K562 (cell line): ENCODE results near the gene APC2. TPM values are rescaled to one million over a fixed set of nuclear protein-coding genes. Genes with fewer than 3 reads are reported as not detected.

ENCODE experiments used
- CHCHD3 ChIP-seq: fragments of 250-450 bp; sonication (Bioruptor Pico); IDR thresholded peaks from 2 replicates; pipeline ENCODE4 v2.1.2; 2022; ENCODE audit warnings: mild to moderate bottlenecking
- DLX4 ChIP-seq: fragments of 250-450 bp; sonication (Bioruptor Pico); IDR thresholded peaks from 2 replicates; pipeline ENCODE4 v1.6.1; 2021; ENCODE audit warnings: mild to moderate bottlenecking
- DNMT1 ChIP-seq: fragments of 450-650 bp; IDR thresholded peaks from 2 replicates; pipeline ENCODE4 v1.6.1; 2016; ENCODE audit warnings: antibody characterized with exemption, mild to moderate bottlenecking
- E2F5 ChIP-seq: sonication (generic); formaldehyde crosslinking; IDR thresholded peaks from 2 replicates; pipeline ENCODE4 v1.8.0; 2022; ENCODE audit warnings: mild to moderate bottlenecking, missing genetic modification reagents
- ETV1 ChIP-seq: fragments of 450-650 bp; conservative IDR thresholded peaks from 2 replicates; pipeline ENCODE4 v1.6.1; 2016; ENCODE audit warnings: missing genetic modification characterization, control low read depth, low read depth, missing compliant biosample characterization
- FOXJ2 ChIP-seq: fragments of 200-800 bp; sonication (Bioruptor generic); IDR thresholded peaks from 2 replicates; pipeline ENCODE4 v1.6.1; 2016; ENCODE audit warnings: missing genetic modification characterization, missing compliant biosample characterization
- HEY1 ChIP-seq: fragments of 250-450 bp; sonication (Bioruptor Pico); IDR thresholded peaks from 2 replicates; pipeline ENCODE4 v1.5.0; 2020; ENCODE audit warnings: mild to moderate bottlenecking, moderate library complexity, borderline replicate concordance
- LCOR ChIP-seq: sonication (generic); formaldehyde crosslinking; IDR thresholded peaks from 2 replicates; pipeline ENCODE4 v1.8.0; 2022; ENCODE audit warnings: mild to moderate bottlenecking, missing genetic modification reagents
- PHF8 ChIP-seq: fragments of 200-600 bp; sonication (generic); IDR thresholded peaks from 2 replicates; pipeline ENCODE4 v1.6.1; 2012; ENCODE audit warnings: mixed run types, mild to moderate bottlenecking, inconsistent platforms, low read length, moderate library complexity, borderline replicate concordance
- POLR2H ChIP-seq: IDR thresholded peaks from 2 replicates; pipeline ENCODE4 v1.6.1; 2016; ENCODE audit warnings: missing genetic modification characterization, low read depth, mild to moderate bottlenecking, control low read depth, missing compliant biosample characterization, moderate library complexity
- RREB1 ChIP-seq: fragments of 250-450 bp; sonication (Bioruptor Pico); IDR thresholded peaks from 2 replicates; pipeline ENCODE4 v1.4.0; 2020
- SMARCC2 ChIP-seq: fragments of 450-650 bp; IDR thresholded peaks from 2 replicates; pipeline ENCODE4 v1.6.1; 2017; ENCODE audit warnings: antibody characterized with exemption, moderate library complexity, mild to moderate bottlenecking, low read depth
- TOE1 ChIP-seq, 2 experiments: fragments of 450-650 bp in 1 of 2; sonication (generic) in 1 of 2; formaldehyde crosslinking in 1 of 2; IDR thresholded peaks; 2 replicates each; pipeline versions ENCODE4 v1.7.1 to v1.8.0; 2016 to 2022; ENCODE audit warnings: borderline replicate concordance in 2 of 2, mild to moderate bottlenecking in 2 of 2, antibody characterized with exemption in 1 of 2, inconsistent platforms in 1 of 2, low read depth in 1 of 2, missing genetic modification reagents in 1 of 2, moderate library complexity in 1 of 2
- ZBTB5 ChIP-seq: fragments of 450-650 bp; IDR thresholded peaks from 2 replicates; pipeline ENCODE4 v1.6.1; 2017; ENCODE audit warnings: antibody characterized with exemption
- polyA plus RNA-seq, 8 experiments: library from polyadenylated mRNA; depleted of rRNA in 4 of 8; stranded (reverse) in 5 of 8; unstranded in 3 of 8; fragments of >200 nt; fragmentation: Nextera tagmentation in 2 of 8; fragmentation: Illumina TruSeq in 1 of 8; extraction: Ambion mirVana in 2 of 8; extraction: Trizol in 1 of 8; gene quantifications; 2 replicates each; pipeline versions ENCODE4 v1.2.1 to v1.2.3, GENCODE V29; 2011 to 2014; ENCODE audit warnings: inconsistent platforms in 1 of 8, missing spikeins in 1 of 8
- total RNA-seq, 7 experiments: library from RNA; depleted of rRNA in 6 of 7; stranded (reverse); fragments of >200 nt in 6 of 7; fragmentation: Illumina TruSeq in 2 of 7; extraction: Trizol in 2 of 7; gene quantifications; 2 replicates each; pipeline versions ENCODE4 v1.2.1 to v1.2.3, GENCODE V29; 2011 to 2021; ENCODE audit warnings: low replicate concordance in 1 of 7
- TF ChIP-seq, protein P1 (sequence below): IDR thresholded peaks from 2 replicates; pipeline ENCODE4 v1.6.1; 2014; ENCODE audit warnings: antibody characterized with exemption

Gene APC2
- total and polyA plus RNA-seq, 9 of the 15 experiments (the other 6 are each of a cell fraction or from before 2014, with no cell fraction given), result 0.01 to 0.40 (median 0.05) TPM; not detected in 3

DNA sequence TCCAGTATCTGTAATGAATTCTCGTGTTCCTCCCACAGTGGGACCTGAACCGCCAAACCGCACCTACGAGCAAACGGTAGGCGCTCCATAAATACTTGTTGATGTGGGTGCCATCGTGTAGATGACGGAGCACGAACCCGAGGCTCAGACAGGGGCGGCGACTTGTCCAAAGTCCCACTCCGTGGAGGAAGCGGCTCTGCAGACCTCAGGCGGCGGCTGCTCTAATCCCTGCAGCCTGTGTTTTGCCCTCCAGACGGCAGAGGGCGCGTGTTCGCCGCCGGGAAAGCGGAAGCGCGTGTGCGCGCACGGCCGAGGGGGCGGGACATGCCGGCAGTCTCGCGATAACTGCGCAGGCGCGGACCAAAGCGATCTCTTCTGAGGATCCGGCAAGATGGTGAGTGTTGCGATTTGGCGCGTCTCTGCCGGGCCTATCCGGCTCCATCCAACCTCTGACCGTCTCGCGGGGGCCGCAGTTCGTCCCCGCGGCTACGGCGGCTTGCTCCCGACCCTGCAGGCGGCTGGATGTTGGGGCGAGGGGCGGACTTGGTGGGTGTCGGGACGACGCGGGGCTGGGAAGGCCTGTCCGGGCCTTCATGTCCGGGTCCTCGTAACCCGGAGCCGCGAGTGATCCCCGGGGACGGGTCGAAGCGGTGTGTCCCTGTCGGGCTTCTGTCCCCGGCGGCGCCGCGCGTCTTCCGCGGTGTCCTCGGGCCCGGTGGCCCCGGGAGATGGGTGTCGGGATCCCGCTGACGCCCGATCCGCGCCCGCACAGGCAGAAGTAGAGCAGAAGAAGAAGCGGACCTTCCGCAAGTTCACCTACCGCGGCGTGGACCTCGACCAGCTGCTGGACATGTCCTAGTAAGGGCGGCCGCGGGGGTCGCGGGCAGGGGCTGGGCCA lies 11.6 kb upstream of the APC2 start, which contains the start of gene RPS15 (continued):
- TF ChIP-seq, protein P1, sequence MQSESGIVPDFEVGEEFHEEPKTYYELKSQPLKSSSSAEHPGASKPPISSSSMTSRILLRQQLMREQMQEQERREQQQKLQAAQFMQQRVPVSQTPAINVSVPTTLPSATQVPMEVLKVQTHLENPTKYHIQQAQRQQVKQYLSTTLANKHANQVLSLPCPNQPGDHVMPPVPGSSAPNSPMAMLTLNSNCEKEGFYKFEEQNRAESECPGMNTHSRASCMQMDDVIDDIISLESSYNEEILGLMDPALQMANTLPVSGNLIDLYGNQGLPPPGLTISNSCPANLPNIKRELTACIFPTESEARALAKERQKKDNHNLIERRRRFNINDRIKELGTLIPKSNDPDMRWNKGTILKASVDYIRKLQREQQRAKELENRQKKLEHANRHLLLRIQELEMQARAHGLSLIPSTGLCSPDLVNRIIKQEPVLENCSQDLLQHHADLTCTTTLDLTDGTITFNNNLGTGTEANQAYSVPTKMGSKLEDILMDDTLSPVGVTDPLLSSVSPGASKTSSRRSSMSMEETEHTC, result no peak
- TF ChIP-seq SMARCC2, result no peak
- peak; percentile 96 for TF ChIP-seq POLR2H (tag)
- peak; percentile 97 for TF ChIP-seq PHF8
- no peak for TF ChIP-seq HEY1 (CRISPR knock-in tag)
- peak; percentile 64; the same call in 1 of the 2 replicates for TF ChIP-seq FOXJ2 (tag)
- TF ChIP-seq CHCHD3 (CRISPR knock-in tag), result peak; percentile 84; the same call in 1 of the 2 replicates
- TF ChIP-seq DNMT1, result no peak
- TF ChIP-seq DLX4 (CRISPR knock-in tag), result no peak
- peak; percentile 85 for TF ChIP-seq ETV1 (tag)
- TF ChIP-seq ZBTB5, result peak; percentile 82; the same call in 1 of the 2 replicates
- peak; percentile 94 for TF ChIP-seq LCOR
- TF ChIP-seq E2F5 (CRISPR knock-in tag), result 0 out of 2 replicates have a peak, but pooled peaks have one; percentile 48
- TF ChIP-seq TOE1 (IDR thresholded peaks at IDR 0.05; ENCODE audit: borderline replicate concordance), result peak; percentile 72
- no peak for TF ChIP-seq TOE1 (CRISPR knock-in tag; IDR thresholded peaks at IDR 0.05; ENCODE audit: borderline replicate concordance, low read depth)
- peak; percentile 60; the same call in 1 of the 2 replicates for TF ChIP-seq RREB1 (CRISPR knock-in tag)
